Measurements from ENCODE around the gene SEZ6L2. TPM values are rescaled to one million over a fixed set of nuclear protein-coding genes. Genes with fewer than 3 reads are reported as not detected.
A peak's percentile ranks its signal among the peaks of the same experiment; 100 is the strongest.

The SEZ6L2 gene
- total RNA-seq, 1 donor from 2014 or later: 15.7 TPM

- Histone ChIP-seq H3K27me3 (no peaks in the 10 kb centered on the region), H3K4me3 (no peak overlapping the region), H3K9me3 (no peaks in the 10 kb centered on the region), H3K27ac (no peak overlapping the region), H3K4me1 (peaks cover 26% of the 10 kb centered on the region), H3K36me3 (peaks cover 0 to 28% of the 10 kb centered on the region in 2 donors)
- no peak for DNase-seq (ENCODE audit: extremely low spot score in 2 of 2)
- intact Hi-C loops (cut with DNase I): loop anchor here (10.0 kb wide), 1 partner anchor 97 kb away; no protein-coding TSS in a partner anchor
- TF ChIP-seq POLR2A (IDR thresholded peaks at IDR 0.05) (no peak), POLR2AphosphoS5 (IDR thresholded peaks at IDR 0.05; ENCODE audit: insufficient read depth in 1 of 2, low read depth in 1 of 2) (no peak), CTCF (IDR thresholded peaks at IDR 0.05) (no peak)
These were observed 41.1 kb downstream of the SEZ6L2 start for GRCh38 chr16:29858149-29858849.

- intact Hi-C loops (cut with DNase I): loop anchor here (10.0 kb wide), 1 partner anchor 98 kb away; no protein-coding TSS in a partner anchor
- DNase-seq (ENCODE audit: extremely low spot score in 2 of 2): no peak
- H3K4me3 ChIP-seq: no peak overlapping the region
- peaks cover 0 to 28% of the 10 kb centered on the region in 2 donors for H3K36me3 ChIP-seq
- TF ChIP-seq CTCF (IDR thresholded peaks at IDR 0.05): no peak
- no peak for TF ChIP-seq POLR2AphosphoS5 (IDR thresholded peaks at IDR 0.05; ENCODE audit: insufficient read depth in 1 of 2, low read depth in 1 of 2)
- H3K9me3 ChIP-seq: no peaks in the 10 kb centered on the region
- H3K4me1 ChIP-seq: peaks cover 24% of the 10 kb centered on the region
- H3K27ac ChIP-seq: peak overlapping the region; percentile 13
- no peaks in the 10 kb centered on the region for H3K27me3 ChIP-seq
These were observed 42.1 kb downstream of the SEZ6L2 start for GRCh38 chr16:29857133-29857760.

- Histone ChIP-seq H3K9me3 (no peaks in the 10 kb centered on the region), H3K27ac (no peak overlapping the region), H3K27me3 (no peaks in the 10 kb centered on the region), H3K36me3 (peaks cover 0 to 13% of the 10 kb centered on the region in 2 donors), H3K4me1 (peaks cover 9% of the 10 kb centered on the region), H3K4me3 (no peak overlapping the region)
- intact Hi-C loops (cut with DNase I): loop anchor here (10.0 kb wide), 1 partner anchor 100 kb away; no protein-coding TSS in a partner anchor
- TF ChIP-seq CTCF (IDR thresholded peaks at IDR 0.05) (no peak), POLR2AphosphoS5 (IDR thresholded peaks at IDR 0.05; ENCODE audit: insufficient read depth in 1 of 2, low read depth in 1 of 2) (no peak), POLR2A (IDR thresholded peaks at IDR 0.05) (no peak)
- DNase-seq (ENCODE audit: extremely low spot score in 2 of 2): no peak
These were observed 44.7 kb downstream of the SEZ6L2 start for GRCh38 chr16:29854520-29855100.

GRCh38 chr16:29852654-29853053 is 46.7 kb downstream of the SEZ6L2 start:
- peaks cover 19% of the 10 kb centered on the region for H3K4me1 ChIP-seq
- intact Hi-C loops (cut with DNase I): loop anchor here (10.0 kb wide), 1 partner anchor 102 kb away; no protein-coding TSS in a partner anchor
- H3K27ac ChIP-seq: no peak overlapping the region
- DNase-seq (ENCODE audit: extremely low spot score in 2 of 2): no peak
- no peaks in the 10 kb centered on the region for H3K9me3 ChIP-seq
- H3K36me3 ChIP-seq: peaks cover 0 to 6% of the 10 kb centered on the region in 2 donors
- no peaks in the 10 kb centered on the region for H3K27me3 ChIP-seq
- H3K4me3 ChIP-seq: no peak overlapping the region
- TF ChIP-seq POLR2AphosphoS5 (IDR thresholded peaks at IDR 0.05; ENCODE audit: insufficient read depth in 1 of 2, low read depth in 1 of 2) (no peak), CTCF (IDR thresholded peaks at IDR 0.05) (no peak), POLR2A (IDR thresholded peaks at IDR 0.05) (no peak)

Data from vagina (tissue), 2 donors.